ENCODE data around the gene RNF212B. TPM values are rescaled to one million over a fixed set of nuclear protein-coding genes. Genes with fewer than 3 reads are reported as not detected.
"Not testable (repeated sequence)": the region's sequence is repeated elsewhere in the genome, so short reads cannot be mapped to it uniquely, and the experiment has no call there.

The RNF212B gene
- total and polyA plus RNA-seq, 2 experiments from 2014 or later = not detected

DNA sequence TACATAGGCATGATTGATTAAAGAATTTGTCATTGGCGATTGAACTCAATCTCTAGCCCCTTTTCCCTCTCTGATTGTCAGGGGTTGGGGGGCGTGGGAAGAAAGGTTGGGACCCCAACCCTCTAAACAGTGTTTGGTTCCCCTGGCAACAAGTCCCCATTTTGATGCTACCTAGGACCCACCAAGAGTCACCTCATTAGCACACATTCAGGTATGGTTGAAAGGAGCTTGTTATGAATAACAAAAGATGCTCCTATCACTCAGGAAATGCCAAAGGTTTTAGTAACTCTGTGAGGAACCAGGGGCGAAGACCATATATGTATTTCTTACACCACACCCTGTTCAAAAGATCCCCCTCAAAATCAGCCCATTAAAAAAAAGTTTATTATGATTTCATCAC, 14.3 kb downstream of the RNF212B start:
- H4K20me1 ChIP-seq (ENCODE audit: insufficient read depth) = no peaks in the 10 kb centered on the region
- 41 to 42% methylated on average over 3 of the region's 3 CpGs for WGBS, 2 experiments (ENCODE audit: low coverage in 1 of 2, low lambda C conversion rate in 2 of 2, missing lambda C conversion rate in 2 of 2)
- H3K4me2 ChIP-seq (ENCODE audit: unreplicated experiment) = no peak overlapping the region
- no peaks in the 10 kb centered on the region for H3K9me2 ChIP-seq (ENCODE audit: insufficient read depth)
- no peak overlapping the region for H3K27ac ChIP-seq
- no peak overlapping the region for H3K4me3 ChIP-seq
- no peak for DNase-seq
- no peak overlapping the region for H3K9ac ChIP-seq
- no peaks in the 10 kb centered on the region for H3K9me3 ChIP-seq (ENCODE audit: low read depth)
- H2AFZ ChIP-seq = no peak overlapping the region
- H3K36me3 ChIP-seq (ENCODE audit: low read depth) = no peaks in the 10 kb centered on the region
- TF ChIP-seq EZH2phosphoT487 (IDR thresholded peaks at IDR 0.05; ENCODE audit: insufficient read depth, low read depth) (no peak), EZH2 (IDR thresholded peaks at IDR 0.05; ENCODE audit: insufficient read depth, poor library complexity, severe bottlenecking) (no peak)
- in situ Hi-C loops (cut with MboI) = no loop called here
- no peaks in the 10 kb centered on the region for H3K79me2 ChIP-seq (ENCODE audit: insufficient read depth)
- H3K4me1 ChIP-seq (ENCODE audit: insufficient read depth) = no peaks in the 10 kb centered on the region
- H3F3A ChIP-seq (ENCODE audit: insufficient read depth) = no peaks in the 10 kb centered on the region
- 0 out of 2 replicates have a peak, but pooled peaks cover 10% of the 10 kb centered on the region for H3K27me3 ChIP-seq (replicated peaks; ENCODE audit: insufficient read depth)

DNA sequence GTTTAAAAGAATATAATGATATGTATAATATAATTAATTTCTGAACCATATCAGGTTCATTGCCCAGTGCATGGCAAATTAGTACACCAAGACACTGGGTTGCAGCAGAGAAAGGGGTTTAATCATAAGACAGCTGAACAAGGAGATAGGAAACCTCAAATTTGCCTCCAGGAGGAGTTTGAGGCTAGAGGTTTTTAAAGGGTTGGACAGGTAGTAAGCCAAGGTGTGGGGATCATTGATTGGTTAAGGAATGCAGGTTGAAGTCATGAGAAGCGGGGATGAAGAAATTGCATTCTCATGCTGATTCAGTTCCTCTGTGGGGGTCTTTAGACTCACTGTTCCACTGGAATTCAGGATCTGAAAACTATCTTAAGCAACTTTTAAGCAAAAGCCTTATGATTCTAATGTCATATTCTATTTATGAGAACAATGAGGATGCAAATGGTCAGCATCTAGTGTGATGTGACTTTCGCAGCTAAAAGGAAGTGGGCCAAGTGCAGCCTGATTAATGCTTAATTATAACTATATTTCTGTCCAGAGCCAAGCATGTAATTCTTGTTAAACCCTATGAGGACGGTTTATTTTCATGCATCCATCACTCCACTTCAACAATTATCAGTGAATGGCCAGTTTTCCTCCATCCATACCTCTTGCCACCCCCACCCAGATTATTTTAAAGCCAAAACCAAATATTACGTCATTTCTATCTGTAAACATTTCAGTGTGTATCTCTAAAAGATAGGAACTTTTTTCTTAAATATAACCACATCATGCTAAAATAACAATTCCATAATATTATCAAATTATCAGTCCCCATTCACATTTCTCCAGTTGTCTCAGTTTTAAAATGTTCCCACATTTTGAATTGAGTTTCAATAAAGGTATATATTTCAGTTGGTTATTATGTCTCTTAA, 14.9 kb downstream of the RNF212B start:
- in situ Hi-C loops (cut with MboI) = no loop called here
- no peaks in the 10 kb centered on the region for H3K79me2 ChIP-seq (ENCODE audit: insufficient read depth)
- H3K36me3 ChIP-seq (ENCODE audit: low read depth) = no peaks in the 10 kb centered on the region

DNA sequence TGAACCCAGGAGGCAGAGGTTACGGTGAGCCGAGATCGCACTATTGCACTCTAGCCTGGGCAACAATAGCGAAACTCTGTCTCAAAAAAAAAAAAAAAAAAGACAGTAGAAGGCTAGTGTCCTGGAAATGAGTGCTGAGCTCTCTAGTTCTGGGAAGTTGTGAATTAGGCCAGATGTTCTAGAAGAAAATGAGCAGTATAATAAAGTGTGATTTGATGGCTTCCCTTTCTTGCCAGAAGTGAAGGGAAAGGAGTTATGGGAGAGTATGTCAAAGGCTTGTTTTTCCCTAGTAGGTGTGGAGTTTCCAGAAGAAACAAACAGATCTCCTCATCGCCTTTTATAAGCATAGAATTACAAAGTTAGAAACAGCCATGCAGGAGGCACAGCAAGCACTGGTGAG, 20.5 kb downstream of the RNF212B start:
- 81 to 83% methylated on average over 5 of the region's 5 CpGs for WGBS, 2 experiments (ENCODE audit: low coverage in 1 of 2, low lambda C conversion rate in 2 of 2, missing lambda C conversion rate in 2 of 2)
- H3K9me3 ChIP-seq (ENCODE audit: low read depth) = no peaks in the 10 kb centered on the region
- in situ Hi-C loops (cut with MboI) = no loop called here
- no peaks in the 10 kb centered on the region for H3K36me3 ChIP-seq (ENCODE audit: low read depth)
- H2AFZ ChIP-seq = no peak overlapping the region
- H4K20me1 ChIP-seq (ENCODE audit: insufficient read depth) = no peaks in the 10 kb centered on the region
- H3K4me3 ChIP-seq = no peak overlapping the region
- TF ChIP-seq EZH2 (IDR thresholded peaks at IDR 0.05; ENCODE audit: insufficient read depth, poor library complexity, severe bottlenecking) = no peak
- TF ChIP-seq EZH2phosphoT487 (IDR thresholded peaks at IDR 0.05; ENCODE audit: insufficient read depth, low read depth) = no peak
- no peak for DNase-seq
- H3K79me2 ChIP-seq (ENCODE audit: insufficient read depth) = no peaks in the 10 kb centered on the region
- H3K4me1 ChIP-seq (ENCODE audit: insufficient read depth) = no peaks in the 10 kb centered on the region
- H3K27me3 ChIP-seq (replicated peaks; ENCODE audit: insufficient read depth) = peaks cover 5% of the 10 kb centered on the region; the same call in 1 of the 2 replicates
- no peak overlapping the region for H3K27ac ChIP-seq
- H3K9me2 ChIP-seq (ENCODE audit: insufficient read depth) = no peaks in the 10 kb centered on the region
- no peak overlapping the region for H3K9ac ChIP-seq
- no peak overlapping the region for H3K4me2 ChIP-seq (ENCODE audit: unreplicated experiment)
- H3F3A ChIP-seq (ENCODE audit: insufficient read depth) = no peaks in the 10 kb centered on the region

More for the DNA sequence above, 14.9 kb downstream of the RNF212B start:
- no peak overlapping the region for H3K9ac ChIP-seq
- H3F3A ChIP-seq (ENCODE audit: insufficient read depth) = no peaks in the 10 kb centered on the region
- H3K27me3 ChIP-seq (replicated peaks; ENCODE audit: insufficient read depth) = 0 out of 2 replicates have a peak, but pooled peaks cover 10% of the 10 kb centered on the region
- H3K4me2 ChIP-seq (ENCODE audit: unreplicated experiment) = no peak overlapping the region
- no peak overlapping the region for H2AFZ ChIP-seq
- no peak overlapping the region for H3K27ac ChIP-seq
- H4K20me1 ChIP-seq (ENCODE audit: insufficient read depth) = no peaks in the 10 kb centered on the region
- TF ChIP-seq EZH2phosphoT487 (IDR thresholded peaks at IDR 0.05; ENCODE audit: insufficient read depth, low read depth) (no peak), EZH2 (IDR thresholded peaks at IDR 0.05; ENCODE audit: insufficient read depth, poor library complexity, severe bottlenecking) (no peak)
- H3K4me3 ChIP-seq = no peak overlapping the region
- H3K4me1 ChIP-seq (ENCODE audit: insufficient read depth) = no peaks in the 10 kb centered on the region
- H3K9me2 ChIP-seq (ENCODE audit: insufficient read depth) = no peaks in the 10 kb centered on the region
- no peak for DNase-seq
- whole genome bisulfite sequencing, 2 experiments (ENCODE audit: low coverage in 1 of 2, low lambda C conversion rate in 2 of 2, missing lambda C conversion rate in 2 of 2) = 52 to 60% methylated on average over 4 of the region's 4 CpGs
- H3K9me3 ChIP-seq (ENCODE audit: low read depth) = no peaks in the 10 kb centered on the region

DNA sequence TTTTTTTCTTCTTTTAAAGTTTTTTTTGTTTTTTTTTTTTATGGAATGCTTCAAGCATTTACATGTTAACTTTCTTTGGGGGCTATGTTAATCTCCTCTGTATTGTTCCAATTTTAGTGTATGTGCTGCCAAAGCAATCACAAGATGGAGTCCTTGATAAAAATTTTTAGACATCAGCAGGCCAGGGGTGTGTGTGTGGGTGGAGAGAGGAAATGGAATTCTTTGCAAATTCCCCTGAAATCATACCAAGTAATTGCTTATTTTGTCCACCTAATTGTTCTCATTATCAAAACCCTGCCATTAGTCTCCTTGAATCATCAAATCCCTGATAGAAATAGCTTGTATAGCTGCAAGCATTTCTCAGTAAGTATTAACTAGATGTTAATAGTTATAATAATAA, 21.7 kb downstream of the RNF212B start:
- Histone ChIP-seq H2AFZ (no peak overlapping the region), H3K36me3 (ENCODE audit: low read depth) (no peaks in the 10 kb centered on the region), H3K27ac (no peak overlapping the region), H3K9me2 (ENCODE audit: insufficient read depth) (no peaks in the 10 kb centered on the region), H3K9ac (no peak overlapping the region), H3K4me2 (ENCODE audit: unreplicated experiment) (no peak overlapping the region), H3F3A (ENCODE audit: insufficient read depth) (no peaks in the 10 kb centered on the region), H3K4me3 (no peak overlapping the region), H3K4me1 (ENCODE audit: insufficient read depth) (no peaks in the 10 kb centered on the region), H4K20me1 (ENCODE audit: insufficient read depth) (no peaks in the 10 kb centered on the region), H3K27me3 (replicated peaks; ENCODE audit: insufficient read depth) (peaks cover 5% of the 10 kb centered on the region; the same call in 1 of the 2 replicates), H3K9me3 (ENCODE audit: low read depth) (no peaks in the 10 kb centered on the region), H3K79me2 (ENCODE audit: insufficient read depth) (no peaks in the 10 kb centered on the region)
- no peak for DNase-seq
- TF ChIP-seq EZH2 (IDR thresholded peaks at IDR 0.05; ENCODE audit: insufficient read depth, poor library complexity, severe bottlenecking) = no peak
- TF ChIP-seq EZH2phosphoT487 (IDR thresholded peaks at IDR 0.05; ENCODE audit: insufficient read depth, low read depth) = no peak
- in situ Hi-C loops (cut with MboI) = no loop called here

DNA sequence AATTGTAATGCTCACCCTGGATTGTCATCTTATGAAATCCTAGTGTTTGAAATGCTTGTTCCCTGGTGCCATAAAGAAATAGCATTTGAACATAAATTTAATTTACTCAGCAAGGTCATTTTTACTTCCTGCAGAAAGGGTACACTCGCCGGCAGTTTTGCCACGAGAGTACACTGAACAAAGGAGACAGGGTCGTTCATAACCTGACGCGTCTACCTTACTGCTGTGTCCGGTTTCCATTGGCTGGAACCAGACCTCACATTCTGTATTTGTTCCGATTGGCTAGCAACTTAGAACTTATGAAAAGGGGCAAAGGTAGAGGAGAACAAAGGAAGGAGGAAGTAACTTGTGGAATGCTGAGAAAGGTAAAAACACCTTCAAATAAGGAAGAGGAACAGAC, 23.1 kb downstream of the RNF212B start:
- H3K9me2 ChIP-seq (ENCODE audit: insufficient read depth); H3K9me3 ChIP-seq (ENCODE audit: low read depth); DNase-seq; in situ Hi-C loops (cut with MboI); H3K79me2 ChIP-seq (ENCODE audit: insufficient read depth); H3K27ac ChIP-seq; H3K9ac ChIP-seq; H3F3A ChIP-seq (ENCODE audit: insufficient read depth); H3K4me3 ChIP-seq; H2AFZ ChIP-seq; H3K36me3 ChIP-seq (ENCODE audit: low read depth); H4K20me1 ChIP-seq (ENCODE audit: insufficient read depth); H3K27me3 ChIP-seq (replicated peaks; ENCODE audit: insufficient read depth); H3K4me1 ChIP-seq (ENCODE audit: insufficient read depth); H3K4me2 ChIP-seq (ENCODE audit: unreplicated experiment): not testable (repeated sequence)
- WGBS, 2 experiments (ENCODE audit: low coverage in 1 of 2, low lambda C conversion rate in 2 of 2, missing lambda C conversion rate in 2 of 2) = 81 to 84% methylated on average over 8 of the region's 8 CpGs
